DND-41 (cell line): ENCODE measurements around the gene MRPL21.

Experiments
- ATAC-seq: fragments of 200-7000 bp; cut with Tn5 transposase; 3 replicates; pipeline ENCODE4 v1.9.1; 2021; ENCODE audit warnings: low read depth; ENCODE audit not compliant: insufficient read depth
- DNase-seq: peaks from one replicate; pipeline ENCODE4 v3.0.0-alpha.2; 2020
- H2AFZ ChIP-seq: 2 replicates; pipeline ENCODE4 v1.6.0; 2012; ENCODE audit warnings: low read depth, low read length
- H3K27ac ChIP-seq: 2 replicates; pipeline ENCODE4 v1.5.1; 2012; ENCODE audit warnings: low read length, inconsistent platforms
- H3K27me3 ChIP-seq: fragments of 200-600 bp; sonication (generic); 2 replicates; pipeline ENCODE4 v1.6.0; 2012; ENCODE audit warnings: low read length, mild to moderate bottlenecking, inconsistent platforms; ENCODE audit not compliant: insufficient read depth, poor library complexity
- H3K36me3 ChIP-seq: 2 replicates; pipeline ENCODE4 v1.5.1; 2012; ENCODE audit warnings: low read length, inconsistent platforms; ENCODE audit not compliant: insufficient read depth
- H3K4me1 ChIP-seq: 2 replicates; pipeline ENCODE4 v1.5.1; 2012; ENCODE audit warnings: mild to moderate bottlenecking, low read length; ENCODE audit not compliant: insufficient read depth
- H3K4me2 ChIP-seq: 2 replicates; pipeline ENCODE4 v1.6.0; 2012; ENCODE audit warnings: mild to moderate bottlenecking, moderate library complexity, low read length, inconsistent platforms; ENCODE audit not compliant: insufficient read depth
- H3K4me3 ChIP-seq, 2 experiments: fragments of 200-600 bp in 1 of 2; shearing (Covaris generic) in 1 of 2; 2 replicates each; pipeline ENCODE4 v1.5.1; 2012 to 2016; ENCODE audit warnings: inconsistent platforms in 2 of 2, low read length in 2 of 2, mild to moderate bottlenecking in 2 of 2, low read depth in 1 of 2, moderate library complexity in 1 of 2
- H3K79me2 ChIP-seq: 2 replicates; pipeline ENCODE4 v1.6.0; 2012; ENCODE audit warnings: low read length, inconsistent platforms; ENCODE audit not compliant: insufficient read depth
- H3K9ac ChIP-seq: 2 replicates; pipeline ENCODE4 v1.6.0; 2012; ENCODE audit warnings: low read depth, mild to moderate bottlenecking, inconsistent platforms, low read length, moderate library complexity
- H3K9me3 ChIP-seq: 2 replicates; pipeline ENCODE4 v1.5.1; 2012; ENCODE audit warnings: low read length, moderate library complexity, mild to moderate bottlenecking, inconsistent platforms; ENCODE audit not compliant: insufficient read depth, severe bottlenecking
- H4K20me1 ChIP-seq: 2 replicates; pipeline ENCODE4 v1.6.0; 2012; ENCODE audit warnings: low read length; ENCODE audit not compliant: insufficient read depth
- CTCF ChIP-seq: IDR thresholded peaks from 2 replicates; pipeline ENCODE4 v1.5.1; 2012; ENCODE audit warnings: borderline replicate concordance, low read length, moderate library complexity, mild to moderate bottlenecking; ENCODE audit not compliant: poor library complexity, severe bottlenecking; ENCODE audit errors: extremely low read depth
- EZH2 ChIP-seq: IDR thresholded peaks from 3 replicates; pipeline ENCODE4 v1.6.1; 2012; ENCODE audit warnings: borderline replicate concordance, low read depth, mild to moderate bottlenecking, moderate library complexity, low read length, inconsistent platforms; ENCODE audit not compliant: severe bottlenecking

MRPL21 gene

DNA sequence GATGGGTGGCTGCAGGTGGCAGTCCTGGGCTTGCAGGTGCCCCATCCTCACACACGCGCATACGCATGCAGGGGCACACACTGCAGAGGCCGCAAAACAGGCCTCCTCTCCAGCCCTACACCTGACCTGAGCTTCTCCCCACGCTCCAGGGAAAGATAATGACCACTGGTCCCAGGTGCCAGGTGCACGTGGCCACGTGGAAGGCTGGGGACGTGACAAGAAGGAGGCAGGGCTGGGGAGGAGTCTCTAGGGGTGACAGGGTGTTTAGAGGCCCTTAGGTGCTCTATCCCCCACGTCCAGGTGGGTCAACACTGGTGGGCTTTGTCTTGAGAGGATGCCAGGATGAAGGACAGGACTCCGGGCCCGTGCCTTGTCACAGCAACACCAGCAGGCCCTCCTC lies 38.4 kb downstream of the MRPL21 start:
- ATAC-seq (no peak), DNase-seq (no peak)
- Histone ChIP-seq H3K9ac (no peak overlapping the region), H3K4me3 (no peak overlapping the region), H3K79me2 (no peaks in the 10 kb centered on the region), H3K9me3 (peaks cover 3% of the 10 kb centered on the region), H3K27ac (no peak overlapping the region), H3K4me2 (no peak overlapping the region), H4K20me1 (no peaks in the 10 kb centered on the region), H3K36me3 (no peaks in the 10 kb centered on the region), H2AFZ (no peak overlapping the region), H3K27me3 (no peaks in the 10 kb centered on the region), H3K4me1 (no peaks in the 10 kb centered on the region)
- TF ChIP-seq EZH2, result no peak
- TF ChIP-seq CTCF, result no peak

DNA sequence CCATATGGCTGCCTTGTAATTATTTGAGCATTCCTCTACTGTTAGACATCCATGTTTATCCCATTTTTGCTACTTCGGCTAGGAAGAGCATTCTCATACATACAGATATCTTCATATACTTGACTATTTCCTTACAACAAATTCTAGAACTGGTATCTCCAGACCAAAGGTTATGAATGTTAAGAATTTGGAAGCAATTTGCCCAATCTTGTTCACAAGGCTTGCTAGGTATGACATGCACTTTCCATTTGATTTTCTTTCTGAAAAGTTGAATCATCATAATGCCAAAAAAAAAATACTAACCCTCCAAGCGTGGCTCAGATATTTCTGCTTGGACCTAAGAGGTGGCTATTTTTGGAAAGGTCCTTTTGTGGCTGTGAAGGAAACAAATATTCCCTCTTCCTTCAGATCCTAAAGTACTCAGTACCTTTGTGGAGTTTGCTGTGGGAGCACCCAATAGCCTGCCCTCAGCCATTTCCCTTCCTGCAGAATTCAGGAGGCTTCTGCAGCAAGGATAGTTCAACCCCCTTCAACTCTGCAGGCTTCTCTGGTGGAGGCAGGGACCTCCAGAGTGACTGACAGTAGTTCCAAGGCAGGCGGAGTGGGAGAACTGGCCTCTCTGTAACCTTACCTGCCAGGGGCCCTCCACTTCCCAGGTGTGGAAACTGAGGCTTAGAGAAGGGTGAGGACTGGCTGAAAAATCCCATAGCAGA lies 39.9 kb downstream of the MRPL21 start:
- ATAC-seq, result no peak
- H3K79me2 ChIP-seq, result no peaks in the 10 kb centered on the region

GRCh38 chr11:68862421-68862820 lies 41.2 kb downstream of the MRPL21 start:
- no peak overlapping the region for H2AFZ ChIP-seq
- no peaks in the 10 kb centered on the region for H3K4me1 ChIP-seq
- no peak for ATAC-seq
- DNase-seq, result no peak
- no peaks in the 10 kb centered on the region for H3K27me3 ChIP-seq
- H3K4me3 ChIP-seq, result no peak overlapping the region
- no peaks in the 10 kb centered on the region for H4K20me1 ChIP-seq
- no peaks in the 10 kb centered on the region for H3K36me3 ChIP-seq
- H3K79me2 ChIP-seq, result no peaks in the 10 kb centered on the region
- no peak overlapping the region for H3K4me2 ChIP-seq
- H3K9me3 ChIP-seq, result peaks cover 3% of the 10 kb centered on the region
- no peak overlapping the region for H3K27ac ChIP-seq
- TF ChIP-seq CTCF, result no peak
- TF ChIP-seq EZH2, result no peak
- H3K9ac ChIP-seq, result no peak overlapping the region

More for the DNA sequence above, 39.9 kb downstream of the MRPL21 start:
- Histone ChIP-seq H4K20me1 (no peaks in the 10 kb centered on the region), H3K27ac (no peak overlapping the region), H3K9me3 (peaks cover 3% of the 10 kb centered on the region), H3K27me3 (no peaks in the 10 kb centered on the region), H3K4me3 (no peak overlapping the region), H2AFZ (no peak overlapping the region), H3K4me1 (no peaks in the 10 kb centered on the region), H3K4me2 (no peak overlapping the region), H3K36me3 (no peaks in the 10 kb centered on the region), H3K9ac (no peak overlapping the region)
- no peak for TF ChIP-seq CTCF
- TF ChIP-seq EZH2, result no peak
- DNase-seq, result no peak
